DMS79 (cell line): ENCODE data around the gene PHF3.
"Not testable (repeated sequence)": the region's sequence is repeated elsewhere in the genome, so short reads cannot be mapped to it uniquely, and the experiment has no call there.

Experiments used
- DNase-seq: peaks from one replicate; lab custom pipeline; 2025; lab: John Stamatoyannopoulos, UW

The PHF3 gene

DNA sequence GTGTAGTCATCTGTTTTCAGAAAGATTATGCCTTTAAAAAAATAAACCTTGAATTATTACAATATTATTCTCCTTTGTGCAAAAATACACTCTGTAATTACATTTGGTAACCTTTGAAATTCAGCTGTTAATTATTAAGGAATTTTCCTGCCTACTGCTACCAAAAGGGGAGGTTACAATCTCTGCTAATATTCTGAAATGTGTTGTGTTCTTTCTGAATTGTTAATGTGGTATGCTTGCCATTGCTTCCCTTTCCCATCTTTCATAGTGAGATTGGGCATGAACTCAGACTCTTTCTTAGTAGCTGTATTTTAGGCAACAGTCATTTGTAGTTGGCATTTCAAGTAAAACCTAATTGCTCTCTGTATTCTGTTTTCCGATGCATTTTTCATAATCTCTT, 73.0 kb downstream of the PHF3 start:
- no peak for DNase-seq

GRCh38 chr6:63709148-63709547, 73.5 kb downstream of the PHF3 start:
- DNase-seq: no peak

DNA sequence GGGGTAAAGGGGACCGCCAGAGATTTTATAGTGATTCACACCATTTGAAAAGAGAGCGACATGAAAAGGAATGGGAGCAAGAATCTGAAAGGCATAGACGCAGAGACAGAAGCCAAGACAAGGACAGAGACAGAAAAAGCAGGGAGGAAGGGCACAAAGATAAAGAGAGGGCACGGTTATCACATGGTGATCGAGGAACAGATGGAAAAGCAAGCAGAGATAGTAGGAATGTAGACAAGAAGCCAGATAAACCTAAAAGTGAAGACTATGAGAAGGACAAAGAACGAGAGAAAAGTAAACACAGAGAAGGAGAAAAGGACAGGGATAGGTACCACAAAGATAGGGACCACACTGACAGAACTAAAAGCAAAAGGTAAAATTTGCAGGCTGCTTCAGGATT, 77.7 kb downstream of the PHF3 start:
- DNase-seq: no peak

DNA sequence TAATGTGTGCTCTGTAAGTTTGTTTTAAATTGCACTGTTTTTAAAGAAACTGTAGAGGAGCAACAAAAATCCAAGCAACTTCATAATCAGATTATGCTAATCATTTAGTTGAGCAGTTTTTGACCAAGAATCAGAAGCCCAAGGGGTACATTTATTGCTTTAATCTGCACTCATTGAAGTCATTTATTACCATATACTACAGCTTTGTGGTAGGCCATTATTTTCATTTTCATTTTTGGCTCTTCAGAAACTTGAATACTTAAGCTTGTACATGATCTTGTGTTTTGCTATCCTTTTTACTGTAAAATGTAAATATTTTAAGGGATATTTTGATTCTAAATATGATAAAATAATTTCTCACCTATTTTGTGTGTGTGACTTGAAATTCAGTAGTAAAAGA, 78.5 kb downstream of the PHF3 start:
- DNase-seq: no peak

DNA sequence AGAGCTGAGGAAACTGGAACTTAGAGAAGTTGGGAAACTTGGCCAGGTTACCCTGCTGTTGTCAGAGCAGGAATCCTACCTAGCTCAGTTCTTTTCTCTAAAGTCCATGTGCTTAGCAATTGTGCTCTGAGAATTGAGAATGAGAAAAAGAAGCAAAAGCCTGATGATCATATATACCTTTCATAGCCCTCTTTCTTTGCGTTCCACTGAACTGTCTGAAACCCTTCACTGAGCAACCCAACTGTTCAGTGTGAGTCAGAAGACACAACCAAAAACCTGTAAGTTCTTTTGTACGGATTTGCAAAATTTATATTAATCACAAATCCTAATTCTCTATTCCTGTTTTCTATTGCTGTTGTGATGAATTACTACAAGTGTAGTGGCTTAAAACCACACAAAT, 80.6 kb downstream of the PHF3 start:
- no peak for DNase-seq

DNA sequence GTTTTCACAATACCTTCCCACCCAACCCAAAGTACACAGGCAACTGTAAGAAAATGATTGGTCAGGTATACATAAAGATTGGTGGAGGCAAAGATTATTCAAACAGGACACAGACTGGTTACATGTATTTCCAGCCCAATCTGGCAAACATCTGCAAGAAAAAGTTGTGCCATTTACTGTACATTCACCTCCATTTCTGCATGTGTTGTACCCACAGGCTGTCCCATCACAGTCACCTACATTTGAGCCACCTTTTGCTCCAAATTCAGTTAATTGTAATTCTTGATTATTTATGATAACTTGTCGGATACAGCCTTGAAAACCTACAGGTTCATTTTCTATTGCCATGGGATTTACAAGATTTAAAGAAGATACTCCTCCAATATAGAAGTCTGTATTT, 85.6 kb downstream of the PHF3 start:
- DNase-seq: no peak

GRCh38 chr6:63724721-63725120, 89.1 kb downstream of the PHF3 start:
- DNase-seq: no peak

GRCh38 chr6:63730311-63730710, 94.7 kb downstream of the PHF3 start:
- no peak for DNase-seq

DNA sequence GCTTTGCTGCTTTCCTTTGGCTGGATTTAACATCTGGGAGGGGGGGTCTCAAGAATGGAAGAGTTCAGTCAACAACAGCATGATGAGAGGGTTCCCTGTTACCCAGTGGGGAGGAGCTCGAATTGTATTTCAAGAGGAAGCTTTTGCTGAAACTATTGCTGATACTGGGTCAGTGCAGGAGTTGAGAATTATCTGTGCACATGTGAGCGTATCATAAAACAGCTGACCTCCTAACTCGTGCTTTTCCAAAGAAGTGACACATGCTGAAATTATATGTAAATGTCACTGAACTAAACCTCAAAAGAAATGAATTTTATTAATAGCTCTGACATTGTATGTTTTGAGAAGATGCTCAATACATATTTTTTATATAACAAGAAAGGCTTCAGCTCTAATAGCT, 96.3 kb downstream of the PHF3 start:
- DNase-seq: no peak

- DNase-seq: no peak
These were observed 96.7 kb downstream of the PHF3 start for GRCh38 chr6:63732336-63732735.

DNA sequence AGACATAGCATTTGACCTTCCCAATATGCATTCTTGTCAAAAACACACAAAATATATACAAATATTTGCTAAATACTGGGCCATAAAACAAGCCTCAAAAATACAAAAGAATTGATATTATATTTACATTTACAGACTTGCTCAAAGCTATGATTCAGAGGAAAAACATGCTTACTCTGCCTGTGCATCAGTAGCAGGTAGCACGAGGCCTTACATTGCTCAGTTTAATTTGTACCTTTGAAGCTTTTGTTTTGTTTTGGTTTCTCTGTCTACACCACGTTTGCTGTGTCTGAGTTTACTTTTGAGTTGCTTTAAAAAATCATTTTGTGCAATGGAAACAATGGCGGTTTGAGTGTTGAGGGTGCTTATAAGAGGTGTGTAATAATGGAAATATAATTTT, 99.3 kb downstream of the PHF3 start:
- no peak for DNase-seq

DNA sequence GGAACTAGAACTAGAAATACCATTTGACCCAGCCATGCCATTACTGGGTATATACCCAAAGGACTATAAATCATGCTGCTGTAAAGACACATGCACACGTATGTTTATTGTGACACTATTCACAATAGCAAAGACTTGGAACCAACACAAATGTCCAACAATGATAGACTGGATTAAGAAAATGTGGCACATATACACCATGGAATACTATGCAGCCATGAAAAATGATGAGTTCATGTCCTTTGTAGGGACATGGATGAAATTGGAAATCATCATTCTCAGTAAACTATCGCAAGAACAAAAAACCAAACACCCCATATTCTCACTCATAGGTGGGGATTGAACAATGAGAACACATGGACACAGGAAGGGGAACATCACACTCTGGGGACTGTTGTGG, 102.6 kb downstream of the PHF3 start:
- DNase-seq: not testable (repeated sequence)

DNA sequence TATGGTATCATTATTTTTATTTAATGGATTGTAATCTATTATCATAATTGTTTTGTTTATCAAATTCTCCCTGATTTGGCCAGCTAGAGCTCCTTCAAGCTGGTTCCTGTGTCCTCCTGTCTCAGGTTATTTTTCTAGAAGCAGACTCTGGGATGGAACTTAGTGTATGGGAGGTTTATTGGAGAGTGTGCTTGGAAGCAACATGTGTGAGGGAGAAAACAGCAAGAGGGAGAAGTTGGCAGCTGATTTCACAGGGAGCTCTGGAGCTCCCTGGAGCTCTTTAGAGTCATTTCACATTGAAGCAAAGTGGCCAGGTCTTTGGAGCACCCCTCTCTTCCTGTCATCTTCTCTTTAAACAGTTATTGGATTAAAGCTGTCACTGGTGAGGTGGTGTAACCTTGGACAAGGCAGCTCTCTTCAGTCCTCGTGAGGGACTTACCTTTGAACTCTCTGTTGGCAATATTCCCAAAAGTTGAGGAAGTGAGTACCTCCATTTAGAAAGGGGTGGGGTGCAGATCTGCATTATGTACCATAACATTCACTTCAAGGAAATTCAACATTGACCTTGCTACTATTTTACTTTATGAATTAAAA, 103.6 kb downstream of the PHF3 start:
- no peak for DNase-seq

GRCh38 chr6:63740709-63741108, 105.1 kb downstream of the PHF3 start:
- DNase-seq: no peak

GRCh38 chr6:63742060-63742459, 106.5 kb downstream of the PHF3 start:
- DNase-seq: no peak

DNA sequence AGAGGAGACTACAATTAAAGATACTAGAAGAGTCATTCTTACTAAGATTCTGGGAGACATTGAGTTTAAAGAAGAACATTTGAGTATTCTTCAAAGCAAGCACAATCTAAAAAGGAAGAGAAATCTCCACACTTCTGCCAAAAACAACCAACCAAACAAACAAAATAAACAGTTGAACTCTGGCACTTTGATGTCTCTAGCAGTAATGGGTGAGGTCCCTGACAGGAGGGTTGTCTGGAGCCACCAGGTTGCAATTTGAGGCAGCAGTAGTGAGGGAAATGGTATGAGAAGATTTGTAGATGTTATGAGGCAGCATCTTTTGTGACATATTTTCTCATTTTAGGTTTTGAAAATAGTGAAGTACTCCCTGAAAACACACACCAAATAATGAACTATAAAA, 108.1 kb downstream of the PHF3 start:
- DNase-seq: no peak

DNA sequence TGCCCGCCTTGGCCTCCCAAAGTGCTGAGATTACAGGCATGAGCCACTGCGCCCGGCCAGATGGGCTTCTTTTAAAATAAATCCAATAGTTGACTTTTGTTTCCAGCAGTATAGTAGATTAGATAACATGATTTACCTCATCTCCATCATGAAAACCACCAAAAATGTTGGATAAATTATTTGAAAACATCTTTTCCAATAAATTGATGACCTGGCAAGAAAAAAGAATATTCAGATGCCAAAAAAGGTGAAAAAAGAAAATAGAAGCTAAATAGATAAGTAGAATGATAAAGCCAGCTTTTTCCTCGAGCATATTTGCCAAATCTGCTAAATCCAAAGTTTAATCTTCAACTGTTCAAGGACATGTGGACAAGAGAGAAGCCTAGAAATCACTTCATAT, 109.2 kb downstream of the PHF3 start:
- no peak for DNase-seq

DNA sequence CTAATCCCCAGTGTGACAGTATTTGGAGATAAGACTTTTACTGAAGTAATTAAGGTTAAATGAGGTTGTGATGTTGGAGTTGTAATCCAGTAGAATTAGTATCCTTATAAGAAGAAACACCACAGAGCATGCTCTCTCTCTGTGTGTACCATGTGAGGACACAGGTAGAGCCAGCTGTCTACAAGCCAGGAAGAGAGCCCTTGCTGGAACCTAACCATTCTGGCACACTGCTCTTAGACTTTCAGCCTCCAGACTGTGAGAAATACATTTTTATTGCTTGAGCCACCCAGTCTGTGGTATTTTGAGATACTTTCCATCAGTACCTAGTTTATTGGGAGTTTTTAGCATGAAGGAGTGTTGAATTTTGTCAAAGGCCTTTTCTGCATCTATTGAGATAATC, 110.2 kb downstream of the PHF3 start:
- DNase-seq: no peak

GRCh38 chr6:63750400-63750799, 114.8 kb downstream of the PHF3 start:
- no peak for DNase-seq

DNA sequence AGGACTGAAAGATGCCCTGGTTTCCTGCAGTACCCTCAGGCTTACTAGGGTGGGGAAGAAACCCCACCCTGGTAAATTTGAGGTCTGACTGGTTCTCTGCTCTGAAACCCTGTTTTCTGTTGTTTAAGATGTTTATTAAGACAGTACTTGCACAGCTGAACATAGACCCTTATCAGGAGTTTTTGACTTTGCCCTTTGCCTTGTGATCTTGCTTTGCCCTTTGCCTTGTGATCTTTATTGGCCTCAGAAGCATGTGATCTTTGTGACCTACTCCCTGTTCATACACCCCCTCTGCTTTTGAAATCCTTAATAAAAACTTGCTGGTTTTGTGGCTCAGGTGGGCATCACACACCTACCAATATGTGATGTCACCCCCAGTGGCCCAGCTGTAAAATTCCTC, 121.7 kb downstream of the PHF3 start:
- DNase-seq: not testable (repeated sequence)

GRCh38 chr6:63757826-63758225, 122.2 kb downstream of the PHF3 start:
- DNase-seq: no peak

DNA sequence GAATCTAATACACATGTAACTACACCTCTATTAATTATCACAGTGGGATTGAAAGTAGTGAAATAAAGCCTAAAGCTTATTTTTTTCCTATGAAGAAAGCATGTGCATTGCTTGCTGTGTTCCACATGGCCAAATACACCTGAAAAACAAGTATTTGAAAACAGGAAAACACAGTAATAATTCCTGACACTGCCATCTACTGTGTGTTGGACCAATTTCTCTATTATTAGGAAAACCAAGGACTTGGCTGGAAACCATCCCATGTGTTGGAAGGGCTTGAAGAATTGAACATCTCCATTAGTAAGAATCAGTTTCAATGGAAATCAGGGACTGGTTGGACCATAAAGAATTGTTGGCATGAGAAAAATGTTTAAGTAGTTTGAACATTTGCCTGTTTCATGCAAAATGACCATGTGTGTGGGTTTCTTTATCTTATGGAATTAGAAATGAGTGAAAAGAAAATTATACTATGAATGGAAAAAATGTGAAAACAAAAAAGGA, 124.1 kb downstream of the PHF3 start:
- no peak for DNase-seq

DNA sequence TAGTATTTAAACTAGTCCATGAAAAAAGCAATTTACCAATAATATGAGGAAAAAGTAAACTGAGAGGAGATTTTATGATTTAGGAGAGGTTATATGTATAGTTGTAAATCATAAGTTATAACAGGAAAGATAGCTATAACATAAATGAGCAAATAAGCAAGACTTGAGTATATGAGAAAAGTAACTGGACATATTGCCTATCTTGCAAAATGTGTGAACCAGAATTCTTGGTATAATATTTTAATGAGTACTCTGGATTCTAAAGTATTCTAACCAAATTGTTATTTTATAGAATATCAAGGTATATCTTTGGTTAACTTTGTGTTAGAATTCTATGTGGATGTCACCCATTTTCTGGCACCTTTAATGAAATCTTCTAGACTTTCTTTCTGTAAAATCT, 124.6 kb downstream of the PHF3 start:
- no peak for DNase-seq

- DNase-seq: no peak
These were observed 128.8 kb downstream of the PHF3 start for GRCh38 chr6:63764318-63764916.
